ENCODE data around the gene RNU6-1. TPM values are rescaled to one million over a fixed set of nuclear protein-coding genes. Genes with fewer than 3 reads are reported as not detected.

Gene RNU6-1
- total and polyA plus RNA-seq, 2 donors (not counting 1 experiment from before 2014, with no cell fraction given): not detected

DNA sequence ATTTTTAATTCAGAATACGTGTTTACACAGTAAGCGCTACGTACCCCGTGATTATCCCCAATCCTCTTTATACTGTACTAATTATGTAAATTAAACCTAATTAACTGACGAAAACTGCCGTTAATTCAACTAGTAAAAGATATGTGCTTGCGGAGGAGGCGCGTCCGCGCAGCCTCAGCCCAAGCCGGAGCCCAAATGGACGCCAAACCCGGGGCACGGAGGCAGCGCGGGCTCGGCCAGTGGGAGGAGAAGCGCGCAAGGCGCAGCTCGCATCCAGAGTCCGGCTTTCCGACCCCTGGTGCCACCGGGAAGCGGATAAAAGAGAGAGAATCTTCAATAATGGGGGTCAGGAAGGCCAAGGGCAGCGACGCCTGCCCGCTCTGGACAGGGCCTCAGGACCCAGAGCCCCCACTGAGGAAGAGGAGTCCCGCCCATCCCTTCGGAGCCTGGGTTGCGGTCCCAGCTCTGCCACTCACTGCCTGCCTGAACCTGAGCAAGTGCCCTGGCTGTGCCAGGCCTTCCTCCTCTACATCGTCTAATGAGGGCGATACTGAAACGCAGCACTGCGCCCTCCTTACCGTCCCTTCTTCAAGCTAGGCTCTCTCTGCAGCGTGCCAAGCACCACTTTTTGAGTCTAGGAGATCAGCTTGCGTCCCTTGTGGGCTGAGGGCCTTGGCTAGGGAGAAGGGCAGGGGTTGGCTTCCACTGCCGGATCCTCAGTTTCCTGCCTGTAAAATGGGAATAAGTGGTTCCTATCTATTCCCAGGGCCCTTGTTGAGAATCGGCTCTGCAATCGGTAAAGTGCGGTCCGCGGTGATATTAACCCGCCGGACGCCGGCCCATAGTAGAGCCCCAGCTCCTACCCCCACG, 19.5 kb downstream of the RNU6-1 start:
- 22% methylated on average over 40 of the region's 50 CpGs for WGBS (ENCODE audit: insufficient coverage)
- ATAC-seq (ENCODE audit: low read depth): no peak
- Histone ChIP-seq H3K79me2 (ENCODE audit: control insufficient read depth, insufficient read depth, low read length) (no peaks in the 10 kb centered on the region), H3K9me3 (ENCODE audit: control extremely low read depth in 1 of 3, control insufficient read depth in 2 of 3, insufficient read depth in 1 of 3, low read length in 2 of 3) (peaks cover 5 to 72% (median 6%) of the 10 kb centered on the region in 3 donors), H3K36me3 (replicated peaks in 1 of 2; ENCODE audit: control extremely low read depth in 1 of 2, control insufficient read depth in 1 of 2, extremely low read depth in 1 of 2, insufficient read depth in 2 of 2, low read length in 1 of 2) (no peaks in the 10 kb centered on the region), H4K20me1 (ENCODE audit: control insufficient read depth, insufficient read depth, low read length, poor library complexity, severe bottlenecking) (peaks cover 27% of the 10 kb centered on the region), H3K4me2 (replicated peaks; ENCODE audit: low read depth, low read length, poor library complexity, severe bottlenecking) (no peak overlapping the region), H3K4me3 (ENCODE audit: control extremely low read depth in 1 of 5, extremely low read depth in 1 of 5, insufficient read depth in 1 of 5, low read depth in 2 of 5, low read length in 4 of 5) (no peak overlapping the region), H2AFZ (ENCODE audit: insufficient read depth, low read depth, low read length, poor library complexity, severe bottlenecking) (no peak overlapping the region), H3K9ac (ENCODE audit: low read length) (no peak overlapping the region), H3K4me1 (ENCODE audit: control insufficient read depth in 2 of 2, insufficient read depth in 2 of 2, low read length in 2 of 2) (peaks cover 48 to 55% of the 10 kb centered on the region in 2 donors), H3K27me3 (replicated peaks in 1 of 4; ENCODE audit: control extremely low read depth in 1 of 4, control insufficient read depth in 3 of 4, insufficient read depth in 4 of 4, low read length in 3 of 4) (peaks cover 0 to 79% (median 58%) of the 10 kb centered on the region in 4 experiments), H3K27ac (ENCODE audit: low read length in 2 of 2) (no peak overlapping the region)
- Mint-ChIP-seq H3K27ac (peak overlapping the region; percentile 50), H3K4me1 (peaks cover 39% of the 10 kb centered on the region), H3K9me3 (ENCODE audit: insufficient read depth) (no peaks in the 10 kb centered on the region), H3K4me3 (peak overlapping the region; percentile 34), H3K27me3 (peaks cover 67% of the 10 kb centered on the region)
- ChIA-PET CTCF (interaction anchor here (1.0 to 16.8 kb wide), 5 partner anchors 12 to 363 kb away, joined by 3 to 237 read pairs (median 7); no protein-coding TSS in a partner anchor), POLR2A (no interaction called here)
- peak; percentile 50 for DNase-seq
- intact Hi-C loops (cut with micrococcal nuclease): no loop called here
- no peak for TF ChIP-seq EZH2 (IDR thresholded peaks at IDR 0.05; ENCODE audit: borderline replicate concordance, insufficient read depth, low read depth, low read length, poor library complexity, severe bottlenecking)
- TF ChIP-seq, protein P1, sequence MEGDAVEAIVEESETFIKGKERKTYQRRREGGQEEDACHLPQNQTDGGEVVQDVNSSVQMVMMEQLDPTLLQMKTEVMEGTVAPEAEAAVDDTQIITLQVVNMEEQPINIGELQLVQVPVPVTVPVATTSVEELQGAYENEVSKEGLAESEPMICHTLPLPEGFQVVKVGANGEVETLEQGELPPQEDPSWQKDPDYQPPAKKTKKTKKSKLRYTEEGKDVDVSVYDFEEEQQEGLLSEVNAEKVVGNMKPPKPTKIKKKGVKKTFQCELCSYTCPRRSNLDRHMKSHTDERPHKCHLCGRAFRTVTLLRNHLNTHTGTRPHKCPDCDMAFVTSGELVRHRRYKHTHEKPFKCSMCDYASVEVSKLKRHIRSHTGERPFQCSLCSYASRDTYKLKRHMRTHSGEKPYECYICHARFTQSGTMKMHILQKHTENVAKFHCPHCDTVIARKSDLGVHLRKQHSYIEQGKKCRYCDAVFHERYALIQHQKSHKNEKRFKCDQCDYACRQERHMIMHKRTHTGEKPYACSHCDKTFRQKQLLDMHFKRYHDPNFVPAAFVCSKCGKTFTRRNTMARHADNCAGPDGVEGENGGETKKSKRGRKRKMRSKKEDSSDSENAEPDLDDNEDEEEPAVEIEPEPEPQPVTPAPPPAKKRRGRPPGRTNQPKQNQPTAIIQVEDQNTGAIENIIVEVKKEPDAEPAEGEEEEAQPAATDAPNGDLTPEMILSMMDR (IDR thresholded peaks at IDR 0.05): no peak

DNA sequence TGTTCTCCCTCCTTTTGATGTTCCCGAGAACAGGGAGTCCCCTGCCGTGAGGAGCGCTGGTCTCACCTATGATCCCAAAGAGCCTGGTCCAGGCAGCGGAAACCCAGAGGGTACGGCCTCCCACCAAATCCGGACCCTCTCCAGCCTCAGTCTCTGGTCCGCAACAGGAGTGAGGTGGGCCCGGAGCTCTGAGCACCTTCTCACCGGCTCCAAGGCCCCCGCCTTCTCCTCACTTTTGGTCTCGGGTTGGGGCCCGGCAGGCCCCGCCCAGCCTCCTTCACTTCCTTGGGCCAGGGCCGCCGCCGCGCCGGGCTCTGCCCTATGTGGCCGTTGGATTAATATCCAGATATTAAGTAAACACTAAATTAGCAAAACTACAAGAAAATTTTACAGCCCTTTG, 20.2 kb downstream of the RNU6-1 start:
- peaks cover 22% of the 10 kb centered on the region for H4K20me1 ChIP-seq (ENCODE audit: control insufficient read depth, insufficient read depth, low read length, poor library complexity, severe bottlenecking)
- TF ChIP-seq, protein P1 (IDR thresholded peaks at IDR 0.05): no peak
- TF ChIP-seq EZH2 (IDR thresholded peaks at IDR 0.05; ENCODE audit: borderline replicate concordance, insufficient read depth, low read depth, low read length, poor library complexity, severe bottlenecking): no peak
- Mint-ChIP-seq H3K9me3 (ENCODE audit: insufficient read depth) (no peaks in the 10 kb centered on the region), H3K27ac (no peak overlapping the region), H3K4me1 (peaks cover 35% of the 10 kb centered on the region), H3K4me3 (no peak overlapping the region), H3K27me3 (peaks cover 64% of the 10 kb centered on the region)
- ATAC-seq (ENCODE audit: low read depth) (no peak), DNase-seq (peak; percentile 10)
- 22% methylated on average over 10 of the region's 19 CpGs for WGBS (ENCODE audit: insufficient coverage)
- no peak overlapping the region for H2AFZ ChIP-seq (ENCODE audit: insufficient read depth, low read depth, low read length, poor library complexity, severe bottlenecking)
- ChIA-PET CTCF (interaction anchor here (1.0 to 16.8 kb wide), 4 partner anchors 10 to 37 kb away, joined by 3 to 237 read pairs (median 6); no protein-coding TSS in a partner anchor), POLR2A (no interaction called here)
- no peak overlapping the region for H3K4me2 ChIP-seq (replicated peaks; ENCODE audit: low read depth, low read length, poor library complexity, severe bottlenecking)
- H3K4me3 ChIP-seq (ENCODE audit: control extremely low read depth in 1 of 5, extremely low read depth in 1 of 5, insufficient read depth in 1 of 5, low read depth in 2 of 5, low read length in 4 of 5): no peak overlapping the region
- peaks cover 41 to 49% of the 10 kb centered on the region in 2 donors for H3K4me1 ChIP-seq (ENCODE audit: control insufficient read depth in 2 of 2, insufficient read depth in 2 of 2, low read length in 2 of 2)
- H3K9me3 ChIP-seq (ENCODE audit: control extremely low read depth in 1 of 3, control insufficient read depth in 2 of 3, insufficient read depth in 1 of 3, low read length in 2 of 3): peaks cover 6 to 72% (median 7%) of the 10 kb centered on the region in 3 donors
- H3K9ac ChIP-seq (ENCODE audit: low read length): no peak overlapping the region
- peaks cover 0 to 79% (median 53%) of the 10 kb centered on the region in 4 experiments for H3K27me3 ChIP-seq (replicated peaks in 1 of 4; ENCODE audit: control extremely low read depth in 1 of 4, control insufficient read depth in 3 of 4, insufficient read depth in 4 of 4, low read length in 3 of 4)
- intact Hi-C loops (cut with micrococcal nuclease): no loop called here
- H3K79me2 ChIP-seq (ENCODE audit: control insufficient read depth, insufficient read depth, low read length): no peaks in the 10 kb centered on the region
- H3K36me3 ChIP-seq (replicated peaks in 1 of 2; ENCODE audit: control extremely low read depth in 1 of 2, control insufficient read depth in 1 of 2, extremely low read depth in 1 of 2, insufficient read depth in 2 of 2, low read length in 1 of 2): no peaks in the 10 kb centered on the region
- no peak overlapping the region for H3K27ac ChIP-seq (ENCODE audit: low read length in 2 of 2)

Measured in B cell (primary cell).